ENCODE results near the gene KRT6B.

KRT6B gene

GRCh38 chr12:52437508-52437907 is 14.4 kb downstream of the KRT6B start:
- Histone ChIP-seq H2BK120ac (ENCODE audit: insufficient read depth, low read length, poor library complexity) (peak overlapping the region; percentile 94), H3K79me2 (ENCODE audit: control insufficient read depth, insufficient read depth, low read length, poor library complexity) (peaks cover 2% of the 10 kb centered on the region), H3K27ac (ENCODE audit: low read depth, low read length) (peak overlapping the region; percentile 83), H3K4me3 (ENCODE audit: low read depth, low read length) (no peak overlapping the region), H4K91ac (ENCODE audit: low read depth, low read length) (peak overlapping the region; percentile 92), H2AK5ac (ENCODE audit: low read length) (peak overlapping the region; percentile 81), H4K12ac (ENCODE audit: low read depth, low read length) (no peak overlapping the region), H3K23ac (ENCODE audit: low read length) (no peak overlapping the region), H2AFZ (ENCODE audit: insufficient read depth, low read length, poor library complexity) (no peak overlapping the region), H3K4me1 (ENCODE audit: control insufficient read depth in 1 of 2, insufficient read depth in 2 of 2, low read length in 2 of 2) (peaks cover 37 to 50% of the 10 kb centered on the region in 2 experiments), H3K4ac (ENCODE audit: low read depth, low read length) (peak overlapping the region; percentile 43), H3K18ac (ENCODE audit: low read length) (peak overlapping the region; percentile 61), H2BK5ac (ENCODE audit: low read depth, low read length, poor library complexity) (peak overlapping the region; percentile 72), H3K36me3 (ENCODE audit: control insufficient read depth in 1 of 2, insufficient read depth in 2 of 2, low read length in 2 of 2) (no peaks in the 10 kb centered on the region), H3K9me3 (ENCODE audit: insufficient read depth, low read depth, low read length) (no peaks in the 10 kb centered on the region), H3K27me3 (ENCODE audit: insufficient read depth, low read length) (no peaks in the 10 kb centered on the region), H4K8ac (ENCODE audit: low read depth, low read length) (peak overlapping the region; percentile 32), H3K9ac (ENCODE audit: low read length) (no peak overlapping the region), H3K4me2 (ENCODE audit: low read length) (no peak overlapping the region), H3K14ac (ENCODE audit: low read length) (peak overlapping the region; percentile 86), H3K79me1 (ENCODE audit: low read length) (peaks cover 51% of the 10 kb centered on the region), H2BK12ac (ENCODE audit: low read length) (peak overlapping the region; percentile 76)
- WGBS (ENCODE audit: extremely low coverage, insufficient coverage, insufficient read length), result no CpG with 5 or more reads among the region's 9 CpGs
- no peak for DNase-seq

- WGBS (ENCODE audit: extremely low coverage, insufficient coverage, insufficient read length), result no CpG with 5 or more reads among the region's 9 CpGs
- Histone ChIP-seq H3K79me2 (ENCODE audit: control insufficient read depth, insufficient read depth, low read length, poor library complexity) (peaks cover 2% of the 10 kb centered on the region), H3K9me3 (ENCODE audit: insufficient read depth, low read depth, low read length) (no peaks in the 10 kb centered on the region), H3K23ac (ENCODE audit: low read length) (no peak overlapping the region), H4K8ac (ENCODE audit: low read depth, low read length) (no peak overlapping the region), H3K4me1 (ENCODE audit: control insufficient read depth in 1 of 2, insufficient read depth in 2 of 2, low read length in 2 of 2) (peaks cover 34 to 44% of the 10 kb centered on the region in 2 experiments), H3K36me3 (ENCODE audit: control insufficient read depth in 1 of 2, insufficient read depth in 2 of 2, low read length in 2 of 2) (no peaks in the 10 kb centered on the region), H3K4me3 (ENCODE audit: low read depth, low read length) (no peak overlapping the region), H3K79me1 (ENCODE audit: low read length) (peaks cover 46% of the 10 kb centered on the region), H3K18ac (ENCODE audit: low read length) (no peak overlapping the region), H4K12ac (ENCODE audit: low read depth, low read length) (no peak overlapping the region), H2BK5ac (ENCODE audit: low read depth, low read length, poor library complexity) (peak overlapping the region; percentile 72), H3K27ac (ENCODE audit: low read depth, low read length) (peak overlapping the region; percentile 83), H2BK120ac (ENCODE audit: insufficient read depth, low read length, poor library complexity) (peak overlapping the region; percentile 94), H2BK12ac (ENCODE audit: low read length) (peak overlapping the region; percentile 21), H3K27me3 (ENCODE audit: insufficient read depth, low read length) (no peaks in the 10 kb centered on the region), H2AFZ (ENCODE audit: insufficient read depth, low read length, poor library complexity) (no peak overlapping the region), H3K4me2 (ENCODE audit: low read length) (no peak overlapping the region), H3K9ac (ENCODE audit: low read length) (no peak overlapping the region), H3K4ac (ENCODE audit: low read depth, low read length) (no peak overlapping the region), H4K91ac (ENCODE audit: low read depth, low read length) (peak overlapping the region; percentile 92), H2AK5ac (ENCODE audit: low read length) (no peak overlapping the region), H3K14ac (ENCODE audit: low read length) (no peak overlapping the region)
- peak in 1 of 2 donors; percentile 15 for DNase-seq
These were observed 15.0 kb downstream of the KRT6B start for GRCh38 chr12:52436828-52437474.

- peak overlapping the region; percentile 8 for H2AFZ ChIP-seq (ENCODE audit: insufficient read depth, low read length, poor library complexity)
- no peak overlapping the region for H3K4me2 ChIP-seq (ENCODE audit: low read length)
- H3K14ac ChIP-seq (ENCODE audit: low read length), result peak overlapping the region; percentile 30
- peak overlapping the region; percentile 95 for H2AK5ac ChIP-seq (ENCODE audit: low read length)
- H4K91ac ChIP-seq (ENCODE audit: low read depth, low read length), result peak overlapping the region; percentile 74
- peak overlapping the region; percentile 43 for H3K18ac ChIP-seq (ENCODE audit: low read length)
- no peaks in the 10 kb centered on the region for H3K36me3 ChIP-seq (ENCODE audit: control insufficient read depth in 1 of 2, insufficient read depth in 2 of 2, low read length in 2 of 2)
- peaks cover 46% of the 10 kb centered on the region for H3K79me1 ChIP-seq (ENCODE audit: low read length)
- H3K9ac ChIP-seq (ENCODE audit: low read length), result no peak overlapping the region
- peaks cover 2% of the 10 kb centered on the region for H3K79me2 ChIP-seq (ENCODE audit: control insufficient read depth, insufficient read depth, low read length, poor library complexity)
- no peak overlapping the region for H4K12ac ChIP-seq (ENCODE audit: low read depth, low read length)
- WGBS (ENCODE audit: extremely low coverage, insufficient coverage, insufficient read length), result no CpG with 5 or more reads among the region's 9 CpGs
- H2BK5ac ChIP-seq (ENCODE audit: low read depth, low read length, poor library complexity), result peak overlapping the region; percentile 75
- peak overlapping the region; percentile 35 for H4K8ac ChIP-seq (ENCODE audit: low read depth, low read length)
- peak overlapping the region; percentile 90 for H2BK12ac ChIP-seq (ENCODE audit: low read length)
- no peak overlapping the region for H3K23ac ChIP-seq (ENCODE audit: low read length)
- DNase-seq, result no peak
- H3K4ac ChIP-seq (ENCODE audit: low read depth, low read length), result peak overlapping the region; percentile 56
- H3K4me3 ChIP-seq (ENCODE audit: low read depth, low read length), result no peak overlapping the region
- H3K9me3 ChIP-seq (ENCODE audit: insufficient read depth, low read depth, low read length), result no peaks in the 10 kb centered on the region
- H2BK120ac ChIP-seq (ENCODE audit: insufficient read depth, low read length, poor library complexity), result peak overlapping the region; percentile 75
- peak overlapping the region; percentile 83 for H3K27ac ChIP-seq (ENCODE audit: low read depth, low read length)
- no peaks in the 10 kb centered on the region for H3K27me3 ChIP-seq (ENCODE audit: insufficient read depth, low read length)
- H3K4me1 ChIP-seq (ENCODE audit: control insufficient read depth in 1 of 2, insufficient read depth in 2 of 2, low read length in 2 of 2), result peaks cover 29 to 39% of the 10 kb centered on the region in 2 experiments
These were observed 15.7 kb downstream of the KRT6B start for GRCh38 chr12:52436000-52436827.

GRCh38 chr12:52435659-52435999 is 16.3 kb downstream of the KRT6B start:
- peak overlapping the region; percentile 35 for H4K8ac ChIP-seq (ENCODE audit: low read depth, low read length)
- no CpG with 5 or more reads among the region's 6 CpGs for WGBS (ENCODE audit: extremely low coverage, insufficient coverage, insufficient read length)
- peaks cover 25 to 34% of the 10 kb centered on the region in 2 experiments for H3K4me1 ChIP-seq (ENCODE audit: control insufficient read depth in 1 of 2, insufficient read depth in 2 of 2, low read length in 2 of 2)
- no peak overlapping the region for H3K18ac ChIP-seq (ENCODE audit: low read length)
- no peaks in the 10 kb centered on the region for H3K27me3 ChIP-seq (ENCODE audit: insufficient read depth, low read length)
- H3K4me3 ChIP-seq (ENCODE audit: low read depth, low read length), result no peak overlapping the region
- H3K14ac ChIP-seq (ENCODE audit: low read length), result peak overlapping the region; percentile 30
- H3K4ac ChIP-seq (ENCODE audit: low read depth, low read length), result no peak overlapping the region
- H2AK5ac ChIP-seq (ENCODE audit: low read length), result peak overlapping the region; percentile 95
- H4K12ac ChIP-seq (ENCODE audit: low read depth, low read length), result no peak overlapping the region
- peaks cover 41% of the 10 kb centered on the region for H3K79me1 ChIP-seq (ENCODE audit: low read length)
- peak overlapping the region; percentile 90 for H2BK12ac ChIP-seq (ENCODE audit: low read length)
- H3K23ac ChIP-seq (ENCODE audit: low read length), result no peak overlapping the region
- H4K91ac ChIP-seq (ENCODE audit: low read depth, low read length), result peak overlapping the region; percentile 74
- no peak overlapping the region for H3K9ac ChIP-seq (ENCODE audit: low read length)
- peak overlapping the region; percentile 83 for H3K27ac ChIP-seq (ENCODE audit: low read depth, low read length)
- no peaks in the 10 kb centered on the region for H3K36me3 ChIP-seq (ENCODE audit: control insufficient read depth in 1 of 2, insufficient read depth in 2 of 2, low read length in 2 of 2)
- peak overlapping the region; percentile 75 for H2BK5ac ChIP-seq (ENCODE audit: low read depth, low read length, poor library complexity)
- H3K79me2 ChIP-seq (ENCODE audit: control insufficient read depth, insufficient read depth, low read length, poor library complexity), result peaks cover 2% of the 10 kb centered on the region
- no peak for DNase-seq
- peak overlapping the region; percentile 75 for H2BK120ac ChIP-seq (ENCODE audit: insufficient read depth, low read length, poor library complexity)
- peak overlapping the region; percentile 8 for H2AFZ ChIP-seq (ENCODE audit: insufficient read depth, low read length, poor library complexity)
- H3K9me3 ChIP-seq (ENCODE audit: insufficient read depth, low read depth, low read length), result no peaks in the 10 kb centered on the region
- H3K4me2 ChIP-seq (ENCODE audit: low read length), result no peak overlapping the region
